SK-N-MC (cell line): Measurements from ENCODE around the gene PI4K2A.

Experiments
- EZH2 ChIP-seq: fragments of 200-600 bp; sonication (generic); IDR thresholded peaks from one replicate; pipeline ENCODE4 v1.6.1; 2017; ENCODE audit warnings: antibody characterized with exemption
- FOXP2 ChIP-seq: optimal IDR thresholded peaks from 2 replicates; pipeline ENCODE3; 2011; ENCODE audit warnings: mild to moderate bottlenecking, moderate library complexity; ENCODE audit not compliant: insufficient read depth; ENCODE audit errors: extremely low read length, control extremely low read depth
- POLR2AphosphoS5 ChIP-seq: IDR thresholded peaks from 2 replicates; pipeline ENCODE4 v1.6.1; 2012; ENCODE audit warnings: mild to moderate bottlenecking, low read depth, low read length, borderline replicate concordance

DNA sequence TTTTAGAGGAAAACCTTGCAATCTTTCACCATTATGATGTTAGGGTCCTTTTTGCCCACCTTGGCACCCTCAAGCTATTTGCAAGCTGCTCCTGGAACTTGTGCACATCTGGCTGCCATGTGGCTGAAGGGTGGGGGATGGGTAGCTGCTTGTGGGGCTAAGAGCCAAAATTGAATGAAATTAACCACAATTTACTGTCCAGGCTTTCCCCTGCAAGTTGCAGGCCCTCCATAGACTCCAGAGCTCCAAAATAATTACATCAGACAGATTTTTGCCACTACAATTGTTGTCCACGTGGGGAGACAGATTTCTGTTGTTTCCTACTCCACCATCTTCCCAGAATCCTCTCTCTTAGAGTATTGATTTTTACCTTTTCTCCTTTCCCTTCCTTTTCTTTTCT is 19.1 kb downstream of the PI4K2A start:
- TF ChIP-seq FOXP2 (no peak), POLR2AphosphoS5 (no peak), EZH2 (no peak)
